OCI-M2 (cell line): ENCODE data around the gene RNASE12.
"Not testable (repeated sequence)": the region's sequence is repeated elsewhere in the genome, so short reads cannot be mapped to it uniquely, and the experiment has no call there.

Experiments
- DNase-seq: peaks from one replicate; lab custom pipeline; 2025; ENCODE audit not compliant: unreplicated experiment; lab: John Stamatoyannopoulos, UW

The RNASE12 gene, protein sequence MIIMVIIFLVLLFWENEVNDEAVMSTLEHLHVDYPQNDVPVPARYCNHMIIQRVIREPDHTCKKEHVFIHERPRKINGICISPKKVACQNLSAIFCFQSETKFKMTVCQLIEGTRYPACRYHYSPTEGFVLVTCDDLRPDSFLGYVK

DNA sequence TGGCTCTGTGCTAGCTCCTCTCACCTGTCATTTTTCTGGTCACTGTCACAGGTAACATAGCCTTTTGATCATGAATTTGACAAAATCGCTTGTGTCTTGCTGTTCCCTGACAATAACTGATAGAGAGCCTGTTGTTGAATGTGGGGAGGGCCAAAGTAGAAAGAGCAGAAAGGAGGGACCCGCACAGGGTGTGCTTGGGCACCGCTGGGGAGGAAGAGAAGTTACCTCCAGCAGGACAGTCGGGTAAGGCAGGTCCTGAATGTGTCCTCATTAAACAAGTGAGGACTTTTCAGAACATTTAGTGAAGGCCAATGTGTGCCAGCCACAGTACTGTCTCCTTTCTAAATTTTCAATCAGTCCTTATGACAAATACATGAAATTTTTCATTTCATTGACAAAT lies at the start of gene RNASE12:
TSS of gene RNASE12 (minus strand) at position 142 of the 400 bp plus-strand sequence. CDS start 653 bp downstream, outside the sequence.
- DNase-seq = no peak

- DNase-seq = peak; percentile 87
These were observed 41.9 kb upstream of the RNASE12 start for GRCh38 chr14:20632831-20633691.

DNA sequence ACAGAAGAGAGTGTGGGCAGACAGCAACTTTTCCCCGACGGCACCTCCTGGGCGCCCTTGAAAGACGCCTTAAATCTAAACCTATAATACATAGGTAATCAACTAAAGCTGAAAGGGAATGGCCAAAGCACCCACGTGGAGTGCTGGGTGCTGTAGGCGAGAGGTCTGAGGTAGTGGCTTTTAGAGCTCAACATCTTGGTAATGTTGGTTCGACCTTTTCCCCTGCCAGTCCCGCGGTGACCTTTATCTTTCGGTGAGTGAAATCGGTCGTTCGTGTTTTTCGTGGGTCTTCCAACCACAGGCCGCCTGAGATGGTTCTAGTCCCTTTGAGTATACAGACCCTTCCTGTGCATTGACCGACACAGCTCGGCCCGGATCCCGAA lies 41.3 kb upstream of the RNASE12 start:
- DNase-seq = no peak

- no peak for DNase-seq
These were observed 40.8 kb upstream of the RNASE12 start for GRCh38 chr14:20631880-20632389.

DNA sequence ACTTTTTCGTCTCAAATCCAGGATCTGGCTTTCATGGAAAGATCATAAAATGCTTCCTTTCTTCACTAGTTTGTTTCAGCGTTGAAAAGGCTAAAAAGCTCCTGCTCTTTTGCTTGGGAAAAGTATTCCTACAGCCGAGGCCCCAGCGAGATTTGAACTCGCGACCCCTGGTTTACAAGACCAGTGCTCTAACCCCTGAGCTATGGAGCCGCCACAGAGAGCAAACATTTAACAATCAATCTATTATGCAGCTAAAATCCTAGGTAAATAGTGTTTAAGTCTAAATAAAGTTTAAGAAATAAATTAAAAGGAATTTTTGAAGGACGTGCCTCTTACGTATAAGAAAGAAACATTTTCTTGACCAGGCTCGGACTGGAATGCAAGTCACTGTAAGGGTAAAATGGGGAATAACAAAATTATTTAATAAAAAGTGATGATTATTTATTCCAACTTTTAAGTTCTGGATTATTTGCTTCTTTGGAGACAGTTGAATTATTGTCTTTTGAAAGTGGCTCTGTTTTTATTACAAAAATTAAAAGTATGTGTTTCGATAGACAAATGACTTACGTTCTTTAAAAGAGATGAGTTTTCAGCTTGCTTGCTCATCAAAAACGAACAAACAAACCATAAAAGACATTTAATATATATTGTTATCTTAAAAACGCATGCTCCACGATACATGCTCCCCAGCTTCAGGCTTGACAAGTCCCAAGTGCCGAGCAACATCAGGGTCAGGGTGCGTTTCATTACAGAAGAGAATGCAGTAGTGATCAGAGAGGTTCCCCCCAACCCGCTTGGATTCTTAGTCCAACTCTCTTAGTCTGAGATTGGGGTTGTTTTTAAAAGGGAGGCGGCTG lies 40.1 kb upstream of the RNASE12 start:
- DNase-seq = no peak

- no peak for DNase-seq
These were observed 39.3 kb upstream of the RNASE12 start for GRCh38 chr14:20630340-20631022.

DNA sequence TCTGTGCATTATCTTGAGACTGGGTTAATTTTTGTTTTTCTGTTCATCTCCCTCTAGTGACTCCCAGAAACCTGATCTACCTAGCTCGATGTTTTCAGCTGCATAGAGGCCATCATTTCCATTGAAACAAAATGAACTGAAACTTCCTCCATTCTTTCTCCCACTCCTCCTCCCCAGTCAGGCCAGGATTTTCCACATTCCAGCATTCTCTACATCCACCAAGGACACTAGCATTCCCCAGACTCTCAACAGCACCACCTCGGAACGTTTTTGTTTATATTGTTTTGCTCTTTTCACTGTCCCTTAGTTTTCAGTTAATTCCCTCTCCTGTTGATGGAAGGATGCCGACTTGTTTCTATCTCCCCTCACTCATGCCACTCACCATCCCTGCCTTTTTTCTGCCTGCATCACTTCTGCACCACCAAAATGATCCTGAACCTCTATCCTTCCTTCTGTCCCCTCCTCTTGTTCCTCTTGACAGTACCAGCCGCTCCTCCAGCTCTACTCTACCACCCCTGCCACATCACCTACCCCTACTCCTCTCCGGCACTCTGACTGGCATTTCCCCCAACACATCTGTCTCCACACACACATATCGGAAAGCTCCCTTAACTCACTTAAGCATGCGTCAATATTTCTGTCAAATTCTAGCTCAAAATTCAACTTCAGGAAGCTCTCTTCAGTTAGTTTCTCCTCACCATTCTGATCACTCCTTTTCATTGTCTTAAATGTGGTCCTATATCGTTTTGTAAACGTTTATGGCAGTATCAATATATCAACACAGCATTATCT lies 37.1 kb upstream of the RNASE12 start:
- no peak for DNase-seq

GRCh38 chr14:20627346-20628027 lies 36.3 kb upstream of the RNASE12 start:
- no peak for DNase-seq

DNA sequence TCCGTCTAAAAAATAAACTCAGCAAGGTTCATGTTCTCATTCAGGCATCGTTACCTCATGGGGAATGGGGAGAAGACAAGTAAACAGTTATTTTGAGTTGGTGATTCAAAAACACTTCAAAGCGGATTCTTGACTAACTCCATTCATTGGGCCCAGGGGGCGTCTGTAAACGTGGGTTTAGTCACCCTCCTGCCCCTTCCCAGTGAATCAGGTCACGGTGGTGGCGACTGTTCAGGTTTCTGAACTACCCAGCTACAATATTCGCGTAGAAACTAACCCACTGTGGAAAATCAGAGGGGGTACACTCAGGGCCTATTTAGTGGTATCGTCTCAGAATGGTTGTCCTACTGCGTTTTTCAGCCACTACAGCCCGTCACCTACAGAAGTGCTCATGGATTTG lies 35.1 kb upstream of the RNASE12 start:
- no peak for DNase-seq

DNA sequence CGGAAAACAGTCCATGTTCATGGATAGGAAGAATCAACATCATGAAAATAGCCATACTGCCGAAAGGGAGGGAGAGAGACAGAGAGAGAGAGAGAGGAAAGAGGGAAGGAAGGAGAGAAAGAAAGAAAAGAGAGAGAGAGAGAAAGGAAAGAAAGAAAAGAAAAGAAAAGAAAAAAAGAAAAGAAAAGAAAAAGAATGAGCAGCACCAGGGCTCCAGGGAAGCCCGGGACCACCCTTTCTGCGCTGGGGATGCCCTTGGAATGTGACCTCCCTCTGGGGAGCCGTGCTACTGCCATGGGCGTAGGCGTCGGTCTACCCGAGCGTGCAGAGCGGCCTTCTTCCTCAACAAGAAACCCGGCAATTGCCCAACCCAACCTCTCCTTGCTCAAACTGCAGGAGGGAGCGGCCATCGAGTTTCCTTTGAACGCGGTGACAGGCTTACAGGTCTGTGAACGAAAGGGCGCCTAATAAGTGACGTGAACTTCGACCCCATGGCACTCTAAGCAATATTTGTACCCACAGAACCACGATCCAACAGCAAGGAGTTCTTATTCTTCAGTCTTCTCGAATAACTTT lies 33.4 kb upstream of the RNASE12 start:
- DNase-seq = peak; percentile 41

- DNase-seq = no peak
These were observed 32.6 kb upstream of the RNASE12 start for GRCh38 chr14:20623798-20624197.

- DNase-seq = no peak
These were observed 31.7 kb upstream of the RNASE12 start for GRCh38 chr14:20622816-20623291.

- DNase-seq = no peak
These were observed 29.8 kb upstream of the RNASE12 start for GRCh38 chr14:20620798-20621478.

DNA sequence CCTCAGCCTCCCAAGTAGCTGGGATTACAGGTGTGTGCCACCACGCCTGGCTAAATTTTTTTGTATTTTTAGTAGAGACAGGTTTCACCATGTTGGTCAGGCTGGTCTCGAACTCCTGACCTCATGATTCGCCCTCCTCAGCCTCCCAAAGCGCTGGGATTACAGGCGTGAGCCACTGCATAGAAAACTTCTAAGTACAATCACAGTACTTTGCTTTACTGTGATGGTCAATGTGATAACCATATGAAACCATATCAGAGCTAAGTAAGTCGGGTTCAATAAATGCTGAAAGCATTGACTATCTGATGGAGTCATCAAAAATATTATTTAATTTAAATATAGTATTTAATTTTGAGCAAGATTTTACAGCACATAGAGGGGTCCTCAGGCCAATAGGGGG lies 28.5 kb upstream of the RNASE12 start:
- not testable (repeated sequence) for DNase-seq

DNA sequence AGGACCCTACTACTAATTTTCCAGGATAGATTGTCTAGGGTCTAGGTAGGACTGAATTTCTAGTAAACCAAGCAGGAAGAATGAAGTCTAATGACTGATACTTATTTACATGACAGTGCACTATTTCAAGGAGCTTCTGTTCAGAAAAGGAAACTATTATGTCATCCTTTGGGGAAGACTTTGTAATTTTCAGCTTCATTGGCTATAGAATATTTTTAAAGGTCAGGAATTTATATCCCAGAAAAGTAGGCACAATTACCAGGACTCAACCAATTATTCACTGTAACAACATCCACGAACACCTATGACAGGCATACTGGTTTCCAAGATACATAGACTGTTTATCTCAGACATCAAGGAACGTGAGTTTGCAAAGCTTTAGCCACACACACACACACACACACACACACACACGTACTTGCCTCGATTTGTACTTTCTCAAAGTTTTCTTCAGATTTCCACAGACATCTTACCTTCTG lies 27.1 kb upstream of the RNASE12 start:
- DNase-seq = no peak

GRCh38 chr14:20617138-20618003 lies 26.2 kb upstream of the RNASE12 start:
- no peak for DNase-seq

GRCh38 chr14:20615996-20616395 lies 24.8 kb upstream of the RNASE12 start:
- no peak for DNase-seq
